H1 (cell line): Measurements from ENCODE around the gene SQOR. TPM values are rescaled to one million over a fixed set of nuclear protein-coding genes. Genes with fewer than 3 reads are reported as not detected.

Experiments
- ASH2L ChIP-seq: fragments of 200-600, 300-600 bp; sonication (generic); IDR thresholded peaks from one replicate; pipeline ENCODE4 v1.7.1; 2017; ENCODE audit warnings: low read length
- CBX5 ChIP-seq: fragments of 300-800, 300-1000 bp; sonication (generic); IDR thresholded peaks from 2 replicates; pipeline ENCODE4 v1.7.1; 2016; ENCODE audit warnings: antibody characterized with exemption, low read length, low read depth
- CBX8 ChIP-seq: fragments of 300-800, 300-1000 bp; sonication (generic); IDR thresholded peaks from 2 replicates; pipeline ENCODE4 v1.7.1; 2016; ENCODE audit warnings: low read depth, low read length, borderline replicate concordance
- CEBPB ChIP-seq: IDR thresholded peaks from 2 replicates; pipeline ENCODE4 v1.6.1; 2012; ENCODE audit warnings: low read depth, low read length
- E2F6 ChIP-seq: IDR thresholded peaks from 2 replicates; pipeline ENCODE4 v1.6.1; 2012; ENCODE audit warnings: inconsistent platforms
- GABPA ChIP-seq: IDR thresholded peaks from 2 replicates; pipeline ENCODE4 v1.6.1; 2011; ENCODE audit warnings: mild to moderate bottlenecking, low read length, moderate library complexity, borderline replicate concordance; ENCODE audit not compliant: insufficient read depth
- KDM4A ChIP-seq: IDR thresholded peaks from one replicate; pipeline ENCODE4 v1.7.1; 2012; ENCODE audit warnings: low read depth, mild to moderate bottlenecking, moderate library complexity, low read length, inconsistent platforms; ENCODE audit not compliant: severe bottlenecking
- KDM5A ChIP-seq: fragments of 200-600 bp; IDR thresholded peaks from 2 replicates; pipeline ENCODE4 v1.7.1; 2012; ENCODE audit warnings: mild to moderate bottlenecking, low read length, inconsistent platforms, mixed read lengths
- MAX ChIP-seq: IDR thresholded peaks from 2 replicates; pipeline ENCODE4 v1.6.1; 2012; ENCODE audit warnings: inconsistent platforms
- POU5F1 ChIP-seq: IDR thresholded peaks from 2 replicates; pipeline ENCODE4 v1.6.1; 2011; ENCODE audit warnings: low read depth, mild to moderate bottlenecking, low read length, moderate library complexity
- RXRA ChIP-seq: IDR thresholded peaks from 2 replicates; pipeline ENCODE4 v1.6.1; 2011; ENCODE audit warnings: low read depth, mild to moderate bottlenecking, low read length, moderate library complexity; ENCODE audit not compliant: insufficient read depth
- SAP30 ChIP-seq: fragments of 300-600 bp; sonication (generic); IDR thresholded peaks from 2 replicates; pipeline ENCODE4 v1.7.1; 2012; ENCODE audit warnings: low read length, moderate library complexity, mild to moderate bottlenecking, inconsistent platforms; ENCODE audit not compliant: insufficient read depth, insufficient replicate concordance
- SIN3A ChIP-seq, 2 experiments: IDR thresholded peaks in 1 of 2; conservative IDR thresholded peaks in 1 of 2; 2 replicates each; pipeline ENCODE4 v1.6.1; 2011 to 2012; ENCODE audit warnings: low read length in 2 of 2, improper control_type of control experiment in 1 of 2, low read depth in 1 of 2, mild to moderate bottlenecking in 1 of 2
- SIX5 ChIP-seq: IDR thresholded peaks from 2 replicates; pipeline ENCODE4 v1.6.1; 2011; ENCODE audit warnings: mild to moderate bottlenecking, low read depth, low read length
- TAF1 ChIP-seq: IDR thresholded peaks from 2 replicates; pipeline ENCODE4 v1.6.1; 2011; ENCODE audit warnings: mild to moderate bottlenecking, low read depth, low read length
- TAF7 ChIP-seq: optimal IDR thresholded peaks from 2 replicates; pipeline ENCODE3; 2011; ENCODE audit warnings: low read depth, mild to moderate bottlenecking, inconsistent platforms, low read length, moderate library complexity, borderline replicate concordance
- polyA plus RNA-seq, 7 experiments: library from polyadenylated mRNA; depleted of rRNA in 3 of 7; stranded (reverse) in 5 of 7; unstranded in 2 of 7; fragments of >200 nt in 5 of 7; fragments of 200-250 nt in 2 of 7; gene quantifications; 1 replicate in 5 of 7; 2 replicates in 1 of 7; 4 replicates in 1 of 7; pipeline versions ENCODE4 v1.2.1 to v1.2.3, GENCODE V29; 2011 to 2013; ENCODE audit warnings: missing spikeins in 2 of 7, mixed read lengths in 2 of 7
- total RNA-seq: library from RNA; stranded (reverse); fragmentation: NEBNext Ultra II Directional; extraction: Animal tissue kit (Norgen Biotek cat#: 25700); gene quantifications from 2 replicates; pipeline ENCODE4 v1.2.1, GENCODE V29; 2021

The SQOR gene
- total and polyA plus RNA-seq, 2 of the 8 experiments (the other 6 are each of a cell fraction or from before 2014, with no cell fraction given): 0.20 to 0.22 TPM

GRCh38 chr15:45587095-45587862, 47.5 kb upstream of the SQOR start, which contains the start of gene BLOC1S6 (continued):
- peak; percentile 83 for TF ChIP-seq ASH2L
- TF ChIP-seq TAF7: peak; percentile 70
- peak; percentile 84 for TF ChIP-seq KDM4A
- TF ChIP-seq SIN3A (conservative IDR thresholded peaks at IDR 0.05 in 1 of 2, IDR thresholded peaks at IDR 0.05 in 1 of 2; ENCODE audit: low read depth in 1 of 2, low read length in 2 of 2): peak; percentile 16 to 91; a peak in 2 of 4 replicates
- peak; percentile 9 for TF ChIP-seq KDM5A
- TF ChIP-seq SIX5: no peak
- peak; percentile 86 for TF ChIP-seq MAX
- no peak for TF ChIP-seq CBX5
- no peak for TF ChIP-seq CEBPB
- no peak for TF ChIP-seq RXRA
- TF ChIP-seq POU5F1: no peak
- TF ChIP-seq TAF1: peak; percentile 95
- no peak for TF ChIP-seq SAP30
- TF ChIP-seq CBX8: no peak
- peak; percentile 79 for TF ChIP-seq E2F6
- peak; percentile 92 for TF ChIP-seq GABPA
